Stomach smooth muscle (tissue), 2 donors: ENCODE results near the gene SMIM33.
"Not testable (repeated sequence)": the region's sequence is repeated elsewhere in the genome, so short reads cannot be mapped to it uniquely, and the experiment has no call there.

Experiments used
- H3K27ac ChIP-seq: one replicate; pipeline ENCODE4 v1.7.0; 2013; ENCODE audit warnings: mild to moderate bottlenecking, low read length, inconsistent platforms
- H3K27me3 ChIP-seq, 2 donors: one replicate each; pipeline ENCODE4 v1.7.0; 2013; ENCODE audit warnings: low read length in 2 of 2; ENCODE audit not compliant: insufficient read depth in 2 of 2, control insufficient read depth in 1 of 2
- H3K36me3 ChIP-seq, 2 donors: one replicate each; pipeline ENCODE4 v1.7.0; 2013; ENCODE audit warnings: low read length in 2 of 2; ENCODE audit not compliant: control insufficient read depth in 2 of 2, insufficient read depth in 2 of 2
- H3K4me1 ChIP-seq: one replicate; pipeline ENCODE4 v1.7.0; 2013; ENCODE audit warnings: low read length; ENCODE audit not compliant: control insufficient read depth, insufficient read depth
- H3K4me3 ChIP-seq, 2 donors: one replicate each; pipeline ENCODE4 v1.7.0; 2013; ENCODE audit warnings: low read length in 2 of 2
- H3K9ac ChIP-seq, 2 donors: one replicate each; pipeline ENCODE4 v1.7.0; 2013; ENCODE audit warnings: low read length in 2 of 2, mild to moderate bottlenecking in 1 of 2
- H3K9me3 ChIP-seq, 2 donors: one replicate each; pipeline ENCODE4 v1.7.0; 2013; ENCODE audit warnings: low read length in 2 of 2; ENCODE audit not compliant: control insufficient read depth in 2 of 2
- donor health status: healthy.
- donor health status: Pancreatic carcinoma.

Gene SMIM33

GRCh38 chr5:139470821-139471300 is at the start of gene SMIM33:
Gene SMIM33, plus strand, starts transcription at chr5:139471004. Its CDS starts 118 bp downstream, at chr5:139471122.
- H3K36me3 ChIP-seq = peaks cover 0 to 3% of the 10 kb centered on the region in 2 donors
- H3K27ac ChIP-seq = no peak within 1 kb of the TSS
- H3K27me3 ChIP-seq = no peaks in the 10 kb centered on the region
- H3K4me1 ChIP-seq = peaks cover 10% of the 10 kb centered on the region
- no peaks in the 10 kb centered on the region for H3K9me3 ChIP-seq
- no peak within 1 kb of the TSS for H3K9ac ChIP-seq
- H3K4me3 ChIP-seq = no peak within 1 kb of the TSS

- Histone ChIP-seq H3K9me3 (no peaks in the 10 kb centered on the region), H3K27me3 (no peaks in the 10 kb centered on the region), H3K9ac (no peak overlapping the region), H3K27ac (no peak overlapping the region), H3K4me1 (peaks cover 11% of the 10 kb centered on the region), H3K36me3 (peaks cover 25 to 33% of the 10 kb centered on the region in 2 donors), H3K4me3 (no peak overlapping the region)
These were observed 48.4 kb upstream of the SMIM33 start for GRCh38 chr5:139422307-139422893.

- peaks cover 17 to 22% of the 10 kb centered on the region in 2 donors for H3K36me3 ChIP-seq
- H3K27me3 ChIP-seq = no peaks in the 10 kb centered on the region
- no peak overlapping the region for H3K4me3 ChIP-seq
- H3K4me1 ChIP-seq = no peaks in the 10 kb centered on the region
- H3K9me3 ChIP-seq = no peaks in the 10 kb centered on the region
- no peak overlapping the region for H3K27ac ChIP-seq
- no peak overlapping the region for H3K9ac ChIP-seq
These were observed 45.3 kb upstream of the SMIM33 start for GRCh38 chr5:139425497-139425896.

GRCh38 chr5:139426203-139426885 is 44.5 kb upstream of the SMIM33 start:
- Histone ChIP-seq H3K9ac (no peak overlapping the region), H3K4me3 (no peak overlapping the region), H3K9me3 (no peaks in the 10 kb centered on the region), H3K27ac (no peak overlapping the region), H3K36me3 (peaks cover 19 to 22% of the 10 kb centered on the region in 2 donors), H3K27me3 (no peaks in the 10 kb centered on the region), H3K4me1 (no peaks in the 10 kb centered on the region)

- Histone ChIP-seq H3K9me3 (no peaks in the 10 kb centered on the region), H3K4me1 (no peaks in the 10 kb centered on the region), H3K27ac (no peak overlapping the region), H3K27me3 (no peaks in the 10 kb centered on the region), H3K4me3 (no peak overlapping the region), H3K36me3 (peaks cover 18 to 22% of the 10 kb centered on the region in 2 donors), H3K9ac (no peak overlapping the region)
These were observed 40.8 kb upstream of the SMIM33 start for GRCh38 chr5:139430015-139430414.

GRCh38 chr5:139431706-139432105 is 39.1 kb upstream of the SMIM33 start:
- H3K9me3 ChIP-seq = no peaks in the 10 kb centered on the region
- H3K4me1 ChIP-seq = no peaks in the 10 kb centered on the region
- H3K27ac ChIP-seq = no peak overlapping the region
- no peak overlapping the region for H3K4me3 ChIP-seq
- H3K9ac ChIP-seq = no peak overlapping the region
- H3K27me3 ChIP-seq = no peaks in the 10 kb centered on the region
- peaks cover 12 to 16% of the 10 kb centered on the region in 2 donors for H3K36me3 ChIP-seq

GRCh38 chr5:139435676-139436075 is 35.1 kb upstream of the SMIM33 start:
- Histone ChIP-seq H3K27me3 (no peaks in the 10 kb centered on the region), H3K9ac (no peak overlapping the region), H3K4me1 (peaks cover 15% of the 10 kb centered on the region), H3K36me3 (peaks cover 5 to 13% of the 10 kb centered on the region in 2 donors), H3K9me3 (no peaks in the 10 kb centered on the region), H3K4me3 (no peak overlapping the region), H3K27ac (no peak overlapping the region)

- Histone ChIP-seq H3K4me3 (peak overlapping the region; percentile 82 to 97), H3K9ac (peak overlapping the region in 1 of 2 donors; percentile 75), H3K4me1 (peaks cover 15% of the 10 kb centered on the region), H3K36me3 (peaks cover 0 to 6% of the 10 kb centered on the region in 2 donors), H3K9me3 (no peaks in the 10 kb centered on the region), H3K27ac (no peak overlapping the region), H3K27me3 (no peaks in the 10 kb centered on the region)
These were observed 32.1 kb upstream of the SMIM33 start for GRCh38 chr5:139438707-139439012.

- peak within 1 kb of the TSS; percentile 94 to 99 for H3K9ac ChIP-seq
- peaks cover 0 to 6% of the 10 kb centered on the region in 2 donors for H3K36me3 ChIP-seq
- H3K9me3 ChIP-seq = no peaks in the 10 kb centered on the region
- H3K27ac ChIP-seq = peak within 1 kb of the TSS; percentile 92
- peaks cover 15% of the 10 kb centered on the region for H3K4me1 ChIP-seq
- H3K27me3 ChIP-seq = no peaks in the 10 kb centered on the region
- H3K4me3 ChIP-seq = peak within 1 kb of the TSS; percentile 82 to 97
These were observed 31.5 kb upstream of the SMIM33 start, which contains the start of gene DNAJC18 for GRCh38 chr5:139439013-139439903. Gene DNAJC18, minus strand, starts transcription at chr5:139439525. Its CDS starts 80 bp downstream, at chr5:139439445.

- not testable (repeated sequence) for H3K36me3 ChIP-seq, H3K9me3 ChIP-seq, H3K4me3 ChIP-seq, H3K27me3 ChIP-seq, H3K9ac ChIP-seq
- Histone ChIP-seq H3K27ac (peak overlapping the region; percentile 92), H3K4me1 (peaks cover 18% of the 10 kb centered on the region)
These were observed 30.4 kb upstream of the SMIM33 start for GRCh38 chr5:139440416-139440815.
